ENCODE measurements around the gene RCBTB1.

RCBTB1 gene

DNA sequence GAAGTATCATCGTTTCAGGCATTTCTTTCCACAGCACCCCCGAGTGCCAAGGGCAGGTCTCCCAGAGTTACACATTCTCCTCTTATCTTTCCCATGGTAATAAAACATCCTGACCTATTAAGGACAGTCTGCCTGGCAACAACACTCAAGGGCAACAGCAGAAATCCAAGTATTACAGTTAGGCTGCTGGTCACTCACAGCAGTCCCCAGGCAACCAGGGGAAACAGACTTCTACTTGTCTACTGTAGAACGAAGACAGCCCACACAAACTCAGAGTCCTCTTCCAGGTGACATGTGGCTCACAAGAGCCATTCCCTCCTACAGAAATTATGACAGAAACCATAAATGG lies 24.3 kb downstream of the RCBTB1 start:
- DNase-seq (ENCODE audit: low read depth in 1 of 2, low spot score in 1 of 2), result no peak

DNA sequence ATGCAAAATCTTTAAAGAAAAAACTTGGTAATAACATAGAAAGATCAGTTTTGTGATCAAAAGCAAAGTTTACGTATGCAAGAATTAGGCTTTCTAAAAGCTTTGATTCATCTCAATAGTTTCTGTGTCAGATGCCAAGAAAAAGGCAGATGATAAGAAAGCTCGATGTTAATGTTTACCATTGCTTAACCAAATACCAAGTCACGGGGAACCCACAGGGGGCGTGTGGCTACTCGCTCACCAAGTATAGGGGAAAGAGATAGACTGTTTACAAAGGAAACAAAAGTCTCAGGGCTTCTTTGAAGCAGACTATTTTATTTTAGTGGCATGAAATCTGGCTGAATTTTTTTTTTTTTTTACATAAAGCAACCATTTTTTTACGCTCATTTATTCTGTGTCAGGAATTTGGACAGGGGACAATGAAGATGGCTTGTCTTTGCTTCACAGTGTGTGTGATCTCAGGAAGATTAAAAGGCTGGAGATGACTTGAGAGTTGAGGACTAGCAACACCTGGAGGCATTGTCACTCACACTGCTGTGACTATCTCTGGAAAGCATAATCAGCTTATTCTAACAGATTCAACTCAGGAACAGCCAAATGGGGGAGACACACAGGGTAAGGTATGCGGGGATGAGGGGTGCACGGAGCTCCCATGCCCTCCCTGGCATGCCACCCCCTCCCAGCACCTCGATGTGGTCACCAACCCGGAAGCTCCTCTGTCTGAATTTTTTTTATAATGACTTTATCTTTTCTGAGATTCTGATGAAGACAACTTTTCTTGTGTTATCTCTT lies 24.9 kb downstream of the RCBTB1 start:
- DNase-seq (ENCODE audit: low read depth in 1 of 2, low spot score in 1 of 2), result no peak

GRCh38 chr13:49559006-49559405 lies 26.4 kb downstream of the RCBTB1 start:
- DNase-seq (ENCODE audit: low read depth in 1 of 2, low spot score in 1 of 2), result no peak

- DNase-seq (ENCODE audit: low read depth in 1 of 2, low spot score in 1 of 2), result no peak
Measured at GRCh38 chr13:49554387-49554786, 31.0 kb downstream of the RCBTB1 start.

- DNase-seq (ENCODE audit: low read depth in 1 of 2, low spot score in 1 of 2), result no peak
Measured at GRCh38 chr13:49553888-49554287, 31.5 kb downstream of the RCBTB1 start.

- DNase-seq (ENCODE audit: low read depth in 1 of 2, low spot score in 1 of 2), result no peak
Measured at GRCh38 chr13:49550942-49551644, 34.3 kb downstream of the RCBTB1 start.

DNA sequence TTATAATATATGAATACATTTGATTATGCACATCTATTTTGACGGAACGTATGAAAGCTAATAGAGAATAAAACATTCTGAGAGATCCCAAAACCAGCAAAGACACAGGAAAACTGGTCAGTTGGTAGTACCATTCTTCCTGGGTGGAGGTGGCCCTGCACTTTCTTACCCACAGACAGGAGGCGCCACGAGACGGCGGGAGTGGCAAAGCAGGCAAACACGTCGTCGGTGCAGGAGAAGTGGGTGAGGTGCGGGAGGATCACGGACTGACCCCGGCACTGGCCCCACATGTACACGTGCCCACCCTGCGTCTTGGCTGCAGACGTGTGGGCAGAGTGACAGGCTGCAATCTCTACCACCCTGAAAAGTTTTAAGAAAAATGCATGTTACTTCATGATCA lies 36.1 kb downstream of the RCBTB1 start:
- DNase-seq (ENCODE audit: low read depth in 1 of 2, low spot score in 1 of 2), result no peak

- no peak for DNase-seq (ENCODE audit: low read depth in 1 of 2, low spot score in 1 of 2)
Measured at GRCh38 chr13:49546561-49546960, 38.8 kb downstream of the RCBTB1 start.

- no peak for DNase-seq (ENCODE audit: low read depth in 1 of 2, low spot score in 1 of 2)
Measured at GRCh38 chr13:49545661-49546060, 39.7 kb downstream of the RCBTB1 start.

- no peak for DNase-seq (ENCODE audit: low read depth in 1 of 2, low spot score in 1 of 2)
Measured at GRCh38 chr13:49543656-49544055, 41.7 kb downstream of the RCBTB1 start.

- no peak for DNase-seq (ENCODE audit: low read depth in 1 of 2, low spot score in 1 of 2)
Measured at GRCh38 chr13:49540552-49540951, 44.8 kb downstream of the RCBTB1 start.

DNA sequence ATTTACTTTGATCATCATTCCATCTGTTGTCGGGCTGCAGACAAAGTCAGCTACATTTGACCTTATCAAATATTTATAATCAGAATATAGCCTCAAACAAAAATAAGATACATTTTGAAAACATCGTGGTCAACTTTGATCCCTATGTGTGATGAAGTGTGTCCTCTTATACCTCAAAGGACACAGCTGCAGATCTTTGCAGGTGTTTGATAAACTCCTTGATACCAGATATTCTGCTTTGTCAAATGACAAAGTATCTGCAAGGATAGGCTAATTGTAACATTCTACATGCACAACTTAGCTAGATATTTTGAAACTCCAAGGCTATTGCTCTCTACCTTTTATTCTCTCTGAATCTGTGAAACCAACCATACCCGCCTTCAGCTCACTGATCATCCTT lies 45.6 kb downstream of the RCBTB1 start:
- DNase-seq (ENCODE audit: low read depth in 1 of 2, low spot score in 1 of 2), result no peak

GRCh38 chr13:49539313-49539712 lies 46.0 kb downstream of the RCBTB1 start:
- no peak for DNase-seq (ENCODE audit: low read depth in 1 of 2, low spot score in 1 of 2)

DNA sequence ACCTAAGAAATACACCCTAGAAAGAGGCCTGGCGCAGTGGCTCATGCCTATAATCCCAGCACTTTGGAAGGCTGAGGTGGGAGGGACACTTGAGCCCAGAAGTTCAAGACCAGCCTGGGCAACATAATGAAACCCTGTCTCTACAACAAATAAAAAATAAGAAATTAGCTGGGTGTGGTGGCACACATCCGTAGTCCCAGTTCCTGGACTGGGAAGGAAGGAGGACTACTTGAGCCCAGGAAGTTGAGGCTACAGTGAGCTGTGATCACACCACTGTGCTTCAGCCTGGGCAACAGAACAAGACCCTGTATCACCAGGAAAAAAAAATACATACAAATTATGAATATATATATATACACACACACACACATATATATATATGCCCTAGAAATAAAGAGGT lies 47.0 kb downstream of the RCBTB1 start:
- no peak for DNase-seq (ENCODE audit: low read depth in 1 of 2, low spot score in 1 of 2)

DNA sequence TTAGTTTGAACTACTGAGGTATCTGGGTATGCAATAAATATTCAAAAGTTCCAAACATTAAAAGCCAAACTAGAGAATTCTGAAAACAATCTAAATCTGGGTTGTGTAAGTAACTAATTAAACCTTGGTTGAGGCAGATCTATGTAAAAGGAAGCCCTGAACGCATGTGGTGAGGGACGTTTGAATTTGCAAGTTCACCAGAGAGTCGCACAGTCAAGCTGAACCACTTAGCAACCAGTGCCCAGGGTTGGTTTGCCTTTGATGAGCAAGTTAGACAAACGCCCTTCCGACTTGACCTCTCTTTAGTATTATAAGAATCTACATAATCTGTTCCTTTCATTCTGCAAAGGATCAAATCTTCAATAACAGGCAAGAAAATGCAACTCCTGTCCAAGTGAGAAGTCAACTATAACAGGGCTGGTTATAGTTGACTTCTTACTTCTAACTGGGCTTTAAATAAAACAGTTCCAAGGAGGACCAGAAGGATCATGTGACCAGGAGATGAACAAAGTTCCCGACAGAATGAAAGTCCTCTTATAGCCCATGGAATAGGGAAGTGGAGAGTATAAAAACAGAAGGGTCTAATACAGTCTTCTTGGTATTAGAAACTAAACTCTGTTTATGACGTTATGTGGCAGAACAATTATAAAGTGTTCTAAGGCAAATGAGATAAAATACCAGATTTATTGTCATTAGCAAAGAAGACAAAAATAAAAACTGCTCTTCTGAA lies 49.0 kb downstream of the RCBTB1 start:
- no peak for DNase-seq (ENCODE audit: low read depth in 1 of 2, low spot score in 1 of 2)

GRCh38 chr13:49533591-49534269 lies 51.6 kb downstream of the RCBTB1 start:
- no peak for DNase-seq (ENCODE audit: low read depth in 1 of 2, low spot score in 1 of 2)

DNA sequence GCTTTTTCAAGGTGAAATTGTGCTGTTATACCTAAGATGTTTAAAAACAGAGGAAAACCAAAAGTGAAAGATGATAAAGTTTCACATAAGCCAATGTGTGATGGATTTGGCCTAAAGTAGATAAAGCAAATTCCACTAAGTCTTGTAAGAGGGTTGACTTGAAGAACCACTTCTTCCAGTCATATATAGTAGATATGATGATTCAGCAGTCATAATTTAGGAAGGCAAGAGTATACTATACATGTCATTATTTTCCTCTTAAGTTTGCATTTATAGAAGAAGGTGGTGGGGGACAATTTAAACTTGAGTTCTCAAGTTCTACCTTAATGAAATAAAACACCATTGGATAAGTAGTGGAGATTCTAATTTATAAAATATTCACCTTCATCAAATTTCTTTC lies 52.3 kb downstream of the RCBTB1 start:
- DNase-seq (ENCODE audit: low read depth in 1 of 2, low spot score in 1 of 2), result no peak

GRCh38 chr13:49532593-49532992 lies 52.8 kb downstream of the RCBTB1 start:
- DNase-seq (ENCODE audit: low read depth in 1 of 2, low spot score in 1 of 2), result no peak

GRCh38 chr13:49530457-49530856 lies 54.9 kb downstream of the RCBTB1 start:
- no peak for DNase-seq (ENCODE audit: low read depth in 1 of 2, low spot score in 1 of 2)

GRCh38 chr13:49528161-49528560 lies 57.2 kb downstream of the RCBTB1 start:
- no peak for DNase-seq (ENCODE audit: low read depth in 1 of 2, low spot score in 1 of 2)

GRCh38 chr13:49527123-49527522 lies 58.2 kb downstream of the RCBTB1 start:
- DNase-seq (ENCODE audit: low read depth in 1 of 2, low spot score in 1 of 2), result no peak

Data from stimulated activated CD4-positive, alpha-beta T cell treated with anti-CD3 and anti-CD28 coated beads, Interleukin-15, amount 100 ng/mL, for 1 hour (primary cell).